C4-2B (cell line): ENCODE measurements around the gene XPO1.

Experiments
- ZFX ChIP-seq: fragments of 450-650 bp; IDR thresholded peaks from 2 replicates; pipeline ENCODE4 v1.6.1; 2017
- TF ChIP-seq, protein P1 (sequence below): fragments of 450-650 bp; conservative IDR thresholded peaks from 2 replicates; pipeline ENCODE4 v1.5.1; 2017; ENCODE audit warnings: mild to moderate bottlenecking

DNA sequence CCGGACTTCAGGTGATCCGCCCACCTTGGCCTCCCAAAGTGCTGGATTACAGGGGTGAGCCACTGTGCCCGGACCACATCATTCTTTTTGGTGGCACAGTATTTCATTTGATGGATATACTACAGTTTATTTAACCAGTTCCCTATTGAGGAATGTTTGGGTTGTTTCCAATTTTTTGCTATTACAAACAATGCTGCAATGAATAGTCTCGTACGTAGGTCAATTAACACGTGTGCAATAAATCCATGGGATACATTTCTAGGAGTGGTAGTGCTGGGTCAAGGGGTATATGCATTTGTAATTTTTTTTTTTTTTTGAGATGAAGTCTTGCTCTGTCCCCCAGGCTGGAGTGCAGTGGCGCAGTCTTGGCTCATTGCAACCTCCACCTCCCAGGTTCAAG, 28.4 kb upstream of the XPO1 start:
- TF ChIP-seq, protein P1, sequence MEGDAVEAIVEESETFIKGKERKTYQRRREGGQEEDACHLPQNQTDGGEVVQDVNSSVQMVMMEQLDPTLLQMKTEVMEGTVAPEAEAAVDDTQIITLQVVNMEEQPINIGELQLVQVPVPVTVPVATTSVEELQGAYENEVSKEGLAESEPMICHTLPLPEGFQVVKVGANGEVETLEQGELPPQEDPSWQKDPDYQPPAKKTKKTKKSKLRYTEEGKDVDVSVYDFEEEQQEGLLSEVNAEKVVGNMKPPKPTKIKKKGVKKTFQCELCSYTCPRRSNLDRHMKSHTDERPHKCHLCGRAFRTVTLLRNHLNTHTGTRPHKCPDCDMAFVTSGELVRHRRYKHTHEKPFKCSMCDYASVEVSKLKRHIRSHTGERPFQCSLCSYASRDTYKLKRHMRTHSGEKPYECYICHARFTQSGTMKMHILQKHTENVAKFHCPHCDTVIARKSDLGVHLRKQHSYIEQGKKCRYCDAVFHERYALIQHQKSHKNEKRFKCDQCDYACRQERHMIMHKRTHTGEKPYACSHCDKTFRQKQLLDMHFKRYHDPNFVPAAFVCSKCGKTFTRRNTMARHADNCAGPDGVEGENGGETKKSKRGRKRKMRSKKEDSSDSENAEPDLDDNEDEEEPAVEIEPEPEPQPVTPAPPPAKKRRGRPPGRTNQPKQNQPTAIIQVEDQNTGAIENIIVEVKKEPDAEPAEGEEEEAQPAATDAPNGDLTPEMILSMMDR, result no peak
- no peak for TF ChIP-seq ZFX
